NCI-H82 treated with DMSO at 0.1 percent for 48 hours (cell line): ENCODE data around the gene PTPN11.
"Not testable (repeated sequence)": the region's sequence is repeated elsewhere in the genome, so short reads cannot be mapped to it uniquely, and the experiment has no call there.

Experiments
- DNase-seq: peaks from one replicate; lab custom pipeline; 2025; ENCODE audit not compliant: unreplicated experiment; lab: John Stamatoyannopoulos, UW

PTPN11 gene

GRCh38 chr12:112447106-112447505 is 28.4 kb downstream of the PTPN11 start:
- DNase-seq, result no peak

- not testable (repeated sequence) for DNase-seq
Observed at GRCh38 chr12:112448165-112448564, 29.4 kb downstream of the PTPN11 start.

GRCh38 chr12:112450725-112451124 is 32.0 kb downstream of the PTPN11 start:
- DNase-seq, result no peak

GRCh38 chr12:112456029-112456428 is 37.3 kb downstream of the PTPN11 start:
- DNase-seq, result no peak

GRCh38 chr12:112457142-112457541 is 38.4 kb downstream of the PTPN11 start:
- DNase-seq, result not testable (repeated sequence)

GRCh38 chr12:112458330-112458729 is 39.6 kb downstream of the PTPN11 start:
- DNase-seq, result no peak

GRCh38 chr12:112458751-112459150 is 40.0 kb downstream of the PTPN11 start:
- DNase-seq, result no peak

- DNase-seq, result no peak
Observed at GRCh38 chr12:112463478-112463877, 44.7 kb downstream of the PTPN11 start.

- no peak for DNase-seq
Observed at GRCh38 chr12:112464605-112465004, 45.9 kb downstream of the PTPN11 start.

GRCh38 chr12:112466011-112466422 is 47.3 kb downstream of the PTPN11 start:
- DNase-seq, result no peak

GRCh38 chr12:112466835-112467234 is 48.1 kb downstream of the PTPN11 start:
- DNase-seq, result no peak

GRCh38 chr12:112468046-112468445 is 49.3 kb downstream of the PTPN11 start:
- no peak for DNase-seq

GRCh38 chr12:112473056-112473455 is 54.3 kb downstream of the PTPN11 start:
- DNase-seq, result no peak

GRCh38 chr12:112479413-112479812 is 60.7 kb downstream of the PTPN11 start:
- no peak for DNase-seq

GRCh38 chr12:112480931-112481330 is 62.2 kb downstream of the PTPN11 start:
- DNase-seq, result no peak

- DNase-seq, result no peak
Observed at GRCh38 chr12:112482733-112483132, 64.0 kb downstream of the PTPN11 start.

- DNase-seq, result no peak
Observed at GRCh38 chr12:112486361-112486760, 67.6 kb downstream of the PTPN11 start.

- no peak for DNase-seq
Observed at GRCh38 chr12:112488257-112488876, 69.6 kb downstream of the PTPN11 start.

GRCh38 chr12:112489456-112489855 is 70.7 kb downstream of the PTPN11 start:
- DNase-seq, result no peak

- no peak for DNase-seq
Observed at GRCh38 chr12:112496496-112496895, 77.7 kb downstream of the PTPN11 start.

GRCh38 chr12:112498580-112498979 is 79.8 kb downstream of the PTPN11 start:
- DNase-seq, result no peak

GRCh38 chr12:112503512-112503911 is 84.8 kb downstream of the PTPN11 start:
- DNase-seq, result no peak

GRCh38 chr12:112506513-112507166 is 87.9 kb downstream of the PTPN11 start:
- no peak for DNase-seq
